GM21717 (cell line): Measurements from ENCODE around the gene DEDD2.

Experiments
- ATAC-seq: cut with Tn5 transposase; IDR thresholded peaks from one replicate; pipeline ENCODE4 v1.9.1; 2021; ENCODE audit warnings: mild to moderate bottlenecking, moderate library complexity; ENCODE audit not compliant: unreplicated experiment

DEDD2 gene

DNA sequence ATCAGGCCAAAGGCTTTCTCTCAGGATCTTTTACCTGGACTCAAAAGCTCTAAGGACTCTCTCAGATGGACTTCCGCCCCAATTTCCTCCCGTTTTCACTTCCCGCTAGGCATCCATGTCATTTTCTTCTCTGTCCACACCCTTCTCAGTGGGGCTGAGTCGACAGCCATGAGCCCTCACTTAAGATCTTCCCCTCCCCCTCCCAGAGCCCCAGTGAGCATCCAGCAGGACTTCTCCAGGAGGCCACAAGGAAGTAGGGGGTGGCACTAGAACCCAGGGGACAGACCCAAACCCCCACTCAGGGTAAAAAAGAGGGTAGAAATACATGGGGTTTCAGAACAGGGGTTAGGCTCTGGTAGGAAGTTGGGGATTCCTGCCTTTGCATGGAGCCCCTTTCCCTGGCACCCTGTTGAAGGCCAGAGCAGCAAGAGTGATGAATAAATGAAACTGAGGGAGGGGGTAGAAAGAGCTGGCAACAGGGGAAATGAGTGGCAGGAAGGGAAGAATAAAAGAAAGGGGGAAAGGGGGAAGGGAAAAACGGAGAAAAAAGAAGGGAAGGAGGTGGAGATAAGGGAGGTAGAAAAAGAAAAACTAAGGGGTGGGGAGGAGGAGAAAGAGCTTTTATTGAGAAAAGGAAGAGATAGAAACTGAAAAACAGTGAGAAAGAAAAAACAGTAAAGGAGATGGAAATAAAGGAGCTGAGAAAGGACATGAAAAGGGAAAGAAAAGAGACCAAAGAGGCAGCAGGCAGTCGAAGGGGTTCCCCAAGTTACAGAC lies 42.3 kb downstream of the DEDD2 start:
- no peak for ATAC-seq

DNA sequence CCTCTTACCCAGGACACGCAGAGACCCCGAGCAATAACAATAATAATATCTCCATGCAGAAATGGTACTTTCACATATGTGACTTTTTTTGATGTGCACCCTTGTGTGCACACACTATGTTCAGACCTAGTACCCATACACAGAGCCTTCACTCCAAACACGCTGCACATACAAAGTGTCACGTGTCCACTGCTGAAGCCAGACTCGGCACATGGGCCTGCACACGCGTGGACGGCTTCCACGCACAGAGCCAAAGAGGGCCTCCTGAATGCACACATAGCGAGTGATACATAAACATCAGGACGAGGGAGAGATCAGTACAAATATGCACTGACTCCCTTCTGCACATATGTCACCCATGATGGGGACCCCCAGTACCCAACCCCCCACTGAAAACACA lies 43.3 kb downstream of the DEDD2 start:
- ATAC-seq = no peak

- no peak for ATAC-seq
Measured at GRCh38 chr19:42173695-42174094, 43.8 kb downstream of the DEDD2 start.

- ATAC-seq = no peak
Measured at GRCh38 chr19:42172261-42172660, 45.2 kb downstream of the DEDD2 start.

- no peak for ATAC-seq
Measured at GRCh38 chr19:42170715-42171114, 46.8 kb downstream of the DEDD2 start.

DNA sequence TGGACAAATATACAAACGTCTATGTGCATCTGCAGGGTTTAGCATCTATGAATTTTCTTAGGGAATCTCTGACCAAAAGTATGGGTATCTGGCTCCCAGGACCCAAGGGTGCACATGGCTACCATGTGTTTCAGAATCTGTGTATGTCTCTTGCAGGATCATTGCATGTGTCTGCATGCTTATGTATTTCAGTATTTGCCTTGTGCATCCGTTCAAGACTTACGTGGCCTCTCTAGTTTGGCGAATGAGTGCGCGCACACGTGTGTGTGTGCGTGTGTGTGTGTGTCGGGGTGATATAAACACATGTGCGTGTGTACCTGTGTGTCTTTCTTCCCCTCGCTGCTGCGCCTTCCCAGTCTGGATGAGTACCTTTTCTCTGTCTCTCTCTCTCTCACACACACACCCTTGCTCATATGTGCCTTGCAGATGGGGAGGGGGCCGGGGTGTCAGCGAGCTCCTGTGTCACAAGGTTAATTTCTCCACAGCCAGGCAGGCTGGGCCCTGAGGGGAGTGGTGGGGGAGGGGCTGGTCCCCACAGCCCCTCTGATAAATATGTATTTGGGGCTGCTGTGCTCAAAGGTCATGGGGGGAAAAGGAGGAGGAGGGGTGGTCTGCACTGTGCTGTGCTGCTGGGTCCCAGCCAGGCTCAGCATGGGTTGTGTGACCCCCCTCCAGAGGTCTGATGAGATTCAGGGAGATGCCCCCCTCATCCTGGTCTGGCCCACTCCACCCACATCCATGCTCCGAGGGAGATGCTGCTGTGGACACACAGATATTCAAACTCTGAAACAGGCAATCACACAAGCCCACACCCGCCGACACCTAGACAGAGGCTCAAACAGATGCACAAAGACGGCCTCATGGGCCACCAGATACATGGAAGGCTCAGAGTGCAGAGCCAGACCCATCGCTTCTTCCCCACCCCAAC lies 47.7 kb downstream of the DEDD2 start:
- ATAC-seq = no peak

GRCh38 chr19:42168206-42168605 lies 49.3 kb downstream of the DEDD2 start:
- no peak for ATAC-seq

- ATAC-seq = no peak
Measured at GRCh38 chr19:42166316-42166715, 51.2 kb downstream of the DEDD2 start.

DNA sequence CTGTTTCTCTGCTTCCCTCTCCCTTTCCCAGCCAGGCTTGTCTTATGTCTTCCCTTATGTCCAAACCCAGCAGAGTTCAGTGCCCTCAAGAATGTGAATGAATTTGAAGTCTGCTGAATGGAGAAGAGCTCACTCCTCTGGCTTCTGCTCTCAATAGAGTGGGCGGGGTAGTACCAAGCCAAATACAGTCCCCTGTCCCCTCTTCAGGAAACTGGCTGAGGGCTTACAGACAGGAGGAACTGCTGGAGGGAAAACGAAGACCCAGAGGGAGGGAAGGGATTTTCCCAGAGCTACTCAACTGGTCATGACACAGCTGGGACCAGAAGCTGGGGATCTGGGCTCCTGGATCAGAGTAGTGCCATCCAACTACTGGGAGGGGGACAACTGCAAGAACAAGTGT lies 52.3 kb downstream of the DEDD2 start:
- ATAC-seq = no peak

GRCh38 chr19:42161616-42162263 lies 55.7 kb downstream of the DEDD2 start:
- no peak for ATAC-seq

- ATAC-seq = no peak
Measured at GRCh38 chr19:42159942-42160341, 57.5 kb downstream of the DEDD2 start.

DNA sequence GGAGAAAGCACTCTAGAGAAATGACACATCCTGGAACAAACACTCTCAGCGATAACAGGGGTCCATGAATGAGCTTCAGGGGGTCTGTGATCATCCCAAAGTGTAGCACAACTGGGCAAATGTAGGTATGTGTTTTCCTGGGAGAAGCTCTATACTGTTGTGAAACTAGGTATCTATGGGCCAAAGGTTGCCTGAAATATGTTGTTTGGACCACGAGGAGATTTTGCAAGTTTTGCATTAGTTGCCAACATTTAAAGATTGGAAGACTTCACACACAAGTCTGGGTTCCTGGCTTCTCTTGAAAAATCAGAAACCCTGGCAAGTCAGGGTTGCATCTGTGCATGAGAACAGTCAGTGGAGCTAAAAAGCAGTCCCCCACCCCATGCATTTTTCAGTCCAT lies 58.6 kb downstream of the DEDD2 start:
- ATAC-seq = no peak

DNA sequence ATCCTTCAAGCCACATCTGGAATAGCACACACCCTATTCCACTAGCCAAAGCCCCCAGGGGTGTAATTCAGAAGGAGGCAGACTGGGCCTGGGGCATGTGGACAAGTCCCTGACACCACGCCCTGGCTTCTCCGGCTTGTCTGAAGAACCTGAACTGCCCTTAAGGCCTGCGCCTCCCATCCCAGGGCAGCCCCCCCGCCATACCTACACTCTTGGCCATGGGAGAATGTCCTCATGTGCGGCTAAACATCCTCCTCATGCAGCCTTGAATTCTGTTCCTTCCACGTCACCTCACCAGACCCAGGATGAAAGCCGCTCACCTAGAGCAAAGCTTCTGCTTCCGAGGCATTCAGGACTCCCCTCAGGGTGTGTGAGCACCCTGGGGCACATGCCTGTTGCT lies 60.9 kb downstream of the DEDD2 start:
- ATAC-seq = no peak

- ATAC-seq = no peak
Measured at GRCh38 chr19:42155796-42156195, 61.7 kb downstream of the DEDD2 start.

DNA sequence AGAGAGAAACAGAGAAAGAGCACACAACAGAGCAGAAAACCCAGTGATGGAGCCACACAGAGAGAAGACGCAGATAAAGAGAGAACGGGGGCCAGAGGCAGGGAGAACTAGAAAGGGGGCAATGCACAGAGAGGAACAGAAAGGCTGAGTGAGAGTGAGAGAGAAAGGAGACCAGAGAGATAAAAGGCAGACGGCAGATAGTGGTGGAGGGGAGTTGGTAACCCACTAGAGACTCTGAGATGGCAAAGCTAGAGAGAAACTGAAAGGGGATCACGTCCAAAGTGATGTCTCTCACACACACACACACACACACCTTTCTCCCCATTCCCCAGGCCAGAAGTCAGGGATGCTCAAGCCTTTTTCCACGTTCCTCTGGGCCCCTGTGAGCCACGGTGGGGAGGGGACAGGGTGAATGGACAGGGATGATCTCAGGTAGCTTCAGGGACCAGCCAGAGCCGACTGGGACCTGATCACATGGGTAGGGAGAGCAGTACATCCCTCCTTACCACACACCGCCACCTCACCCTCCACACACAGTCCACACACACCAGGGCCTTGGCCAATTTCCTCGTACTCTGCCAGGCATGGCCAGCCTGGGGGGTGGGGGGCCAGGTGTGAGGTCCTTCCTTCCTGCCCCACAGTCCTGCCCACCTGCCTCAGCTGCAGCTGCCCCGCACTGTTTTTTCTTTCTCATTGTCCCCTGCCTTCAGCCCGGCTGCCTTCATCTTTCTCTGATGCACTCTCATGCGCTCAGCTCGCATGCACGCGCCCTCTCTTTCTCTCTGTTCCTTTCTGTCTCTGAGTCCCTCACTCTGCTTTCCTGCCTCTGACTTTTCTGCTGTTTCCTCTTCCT lies 62.8 kb downstream of the DEDD2 start:
- ATAC-seq = no peak

DNA sequence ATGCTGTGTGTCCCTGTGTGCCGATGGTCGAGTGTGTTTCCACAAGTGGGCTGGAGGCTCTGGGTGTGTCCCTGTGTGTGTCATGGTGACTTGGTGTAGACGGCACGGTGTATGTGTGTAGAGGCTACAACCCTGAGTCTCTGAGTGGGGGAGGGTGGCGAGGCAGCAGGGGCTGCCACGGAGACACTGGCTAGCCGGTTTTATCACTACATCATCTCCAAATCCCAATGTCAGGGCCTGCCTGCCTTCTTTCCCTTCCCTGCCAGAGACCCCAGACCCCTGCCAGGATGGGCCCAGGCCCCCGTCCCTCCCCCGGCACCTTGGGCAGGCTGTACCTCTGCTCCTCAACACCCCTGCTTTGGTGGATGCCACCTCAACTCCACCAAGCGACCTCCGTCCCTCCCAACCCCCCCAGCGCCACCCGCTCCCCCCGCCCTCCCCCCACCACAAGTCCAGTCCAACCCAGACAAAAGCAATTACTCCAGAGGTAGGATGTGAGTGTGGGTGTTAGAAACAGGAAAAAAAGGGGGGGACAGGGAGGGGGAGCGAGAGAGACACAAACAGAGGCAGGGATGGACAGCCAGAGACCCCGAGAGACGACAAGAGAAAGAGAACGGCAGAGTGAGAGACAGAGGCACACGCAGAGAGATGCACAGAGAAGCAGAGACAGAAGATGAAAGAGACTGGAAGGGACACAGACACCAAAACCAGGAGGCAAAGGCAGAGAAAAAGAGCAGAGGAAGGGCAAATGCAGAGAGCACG lies 63.6 kb downstream of the DEDD2 start:
- ATAC-seq = no peak

DNA sequence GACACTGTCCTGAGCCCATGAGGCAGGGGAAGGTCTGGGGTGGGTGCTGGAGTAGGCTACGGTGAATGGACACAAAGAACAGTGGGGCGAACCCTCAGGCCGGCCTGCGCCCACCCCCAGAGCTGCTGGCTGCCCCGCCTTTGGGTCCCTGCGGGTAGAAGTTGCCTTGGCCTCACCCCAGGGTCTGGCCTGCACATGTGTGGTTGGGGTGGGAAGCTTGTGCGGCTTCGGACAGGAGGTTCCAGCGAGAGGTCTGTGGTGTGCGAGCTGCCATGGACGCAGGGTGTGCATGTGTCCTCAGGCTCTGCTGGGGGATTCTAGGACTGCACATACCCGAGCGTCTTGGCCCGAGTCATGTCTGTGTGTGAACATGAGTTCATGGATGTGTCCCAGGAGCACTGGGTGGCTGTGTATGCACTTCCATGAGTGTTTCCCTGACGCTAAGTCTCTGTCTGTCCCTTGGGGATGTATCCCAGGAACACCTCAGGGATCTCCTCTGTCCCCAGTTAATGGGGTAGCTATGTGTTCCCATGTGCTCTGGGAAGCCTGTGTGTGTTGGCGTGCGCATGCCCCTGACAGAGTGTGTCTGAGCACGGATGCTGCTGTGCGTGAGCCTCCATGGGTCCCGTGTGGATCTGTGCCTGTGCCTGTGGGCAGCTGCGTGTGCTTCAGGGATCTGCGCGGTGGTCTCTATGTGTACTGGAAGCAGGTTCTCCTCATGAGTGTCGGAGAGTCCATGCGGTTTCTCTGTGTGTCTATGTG lies 64.4 kb downstream of the DEDD2 start:
- ATAC-seq = no peak

GRCh38 chr19:42151782-42152684 lies 65.4 kb downstream of the DEDD2 start:
- no peak for ATAC-seq
